Skin of body (tissue), 2 donors: ENCODE measurements around the gene ZNF774. TPM values are rescaled to one million over a fixed set of nuclear protein-coding genes. Genes with fewer than 3 reads are reported as not detected.
A peak's percentile ranks its signal among the peaks of the same experiment; 100 is the strongest.
"Not testable (repeated sequence)": the region's sequence is repeated elsewhere in the genome, so short reads cannot be mapped to it uniquely, and the experiment has no call there.

ENCODE experiments used
- DNase-seq: peaks from one replicate; lab custom pipeline; 2025; lab: John Stamatoyannopoulos, UW
- total RNA-seq: library from RNA; depleted of rRNA; stranded (reverse); fragments of >200 nt; gene quantifications from one replicate; pipeline ENCODE4 v1.2.3, GENCODE V29; 2014

ZNF774 gene
- total RNA-seq, 1 donor from 2014 or later: 1.3 TPM

GRCh38 chr15:90388462-90389380 lies 36.6 kb downstream of the ZNF774 start:
- DNase-seq: no peak

GRCh38 chr15:90389513-90389912 lies 37.4 kb downstream of the ZNF774 start:
- no peak for DNase-seq

- no peak for DNase-seq
Measured at GRCh38 chr15:90393040-90393439, 41.0 kb downstream of the ZNF774 start.

GRCh38 chr15:90394074-90394473 lies 42.0 kb downstream of the ZNF774 start:
- DNase-seq: no peak

GRCh38 chr15:90394748-90395442 lies 42.8 kb downstream of the ZNF774 start:
- DNase-seq: no peak

GRCh38 chr15:90396321-90396720 lies 44.2 kb downstream of the ZNF774 start:
- DNase-seq: no peak

- no peak for DNase-seq
Measured at GRCh38 chr15:90400005-90400758, 48.1 kb downstream of the ZNF774 start.

- DNase-seq: peak; percentile 95
Measured at GRCh38 chr15:90400759-90401314, 48.8 kb downstream of the ZNF774 start.

GRCh38 chr15:90401495-90401894 lies 49.4 kb downstream of the ZNF774 start:
- DNase-seq: no peak

GRCh38 chr15:90402223-90402622 lies 50.1 kb downstream of the ZNF774 start:
- DNase-seq: peak; percentile 78

- DNase-seq: no peak
Measured at GRCh38 chr15:90402767-90403166, 50.7 kb downstream of the ZNF774 start.

GRCh38 chr15:90405055-90405607 lies 53.0 kb downstream of the ZNF774 start:
- no peak for DNase-seq

- DNase-seq: no peak
Measured at GRCh38 chr15:90407336-90407735, 55.3 kb downstream of the ZNF774 start.

GRCh38 chr15:90407871-90408317 lies 55.8 kb downstream of the ZNF774 start:
- DNase-seq: no peak

- DNase-seq: no peak
Measured at GRCh38 chr15:90408657-90409056, 56.6 kb downstream of the ZNF774 start.

GRCh38 chr15:90409587-90409986 lies 57.5 kb downstream of the ZNF774 start:
- not testable (repeated sequence) for DNase-seq

- DNase-seq: not testable (repeated sequence)
Measured at GRCh38 chr15:90410316-90410715, 58.2 kb downstream of the ZNF774 start.

- no peak for DNase-seq
Measured at GRCh38 chr15:90411176-90411575, 59.1 kb downstream of the ZNF774 start.
